Neural cell (in vitro differentiated cells): ENCODE measurements around the gene AFG3L2. TPM values are rescaled to one million over a fixed set of nuclear protein-coding genes. Genes with fewer than 3 reads are reported as not detected.
"Not testable (repeated sequence)": the region's sequence is repeated elsewhere in the genome, so short reads cannot be mapped to it uniquely, and the experiment has no call there.

Experiments
- H2AFZ ChIP-seq: fragments of 200-600, 300-800 bp; sonication (generic), shearing (Covaris generic); 2 replicates; pipeline ENCODE4 v1.6.0; 2014; ENCODE audit warnings: low read depth, mild to moderate bottlenecking, antibody characterized with exemption, low read length, moderate library complexity
- H3F3A ChIP-seq: fragments of 200-600 bp; shearing (Covaris generic); 2 replicates; pipeline ENCODE4 v1.6.1; 2016; ENCODE audit warnings: mild to moderate bottlenecking, moderate library complexity, mixed read lengths, antibody characterized with exemption, low read length; ENCODE audit not compliant: insufficient read depth, poor library complexity, severe bottlenecking
- H3K27ac ChIP-seq: fragments of 200-600, 300-800 bp; sonication (generic), shearing (Covaris generic); 2 replicates; pipeline ENCODE4 v1.5.1; 2014; ENCODE audit warnings: mild to moderate bottlenecking, low read length, moderate library complexity
- H3K27me3 ChIP-seq: fragments of 300-800, 200-600 bp; sonication (generic), shearing (Covaris generic); 2 replicates; pipeline ENCODE4 v1.6.0; 2014; ENCODE audit warnings: mild to moderate bottlenecking, low read depth, low read length, moderate library complexity; ENCODE audit not compliant: insufficient read depth
- H3K36me3 ChIP-seq: fragments of 300-800, 200-600 bp; sonication (generic), shearing (Covaris generic); 2 replicates; pipeline ENCODE4 v1.5.1; 2014; ENCODE audit warnings: mild to moderate bottlenecking, antibody characterized with exemption, low read length, moderate library complexity; ENCODE audit not compliant: insufficient read depth
- H3K4me2 ChIP-seq: fragments of 300-800, 200-600 bp; sonication (generic), shearing (Covaris generic); 2 replicates; pipeline ENCODE4 v1.6.0; 2014; ENCODE audit warnings: mild to moderate bottlenecking, low read length
- H3K4me3 ChIP-seq: fragments of 300-800, 200-600 bp; sonication (generic), shearing (Covaris generic); 2 replicates; pipeline ENCODE4 v1.5.1; 2014; ENCODE audit warnings: mild to moderate bottlenecking, low read length, moderate library complexity
- H3K79me2 ChIP-seq: fragments of 200-600 bp; shearing (Covaris generic); replicated peaks from 2 replicates; pipeline ENCODE4 v1.6.0; 2014; ENCODE audit warnings: mild to moderate bottlenecking, low read length, moderate library complexity; ENCODE audit not compliant: insufficient read depth
- H3K9ac ChIP-seq: fragments of 300-800, 200-600 bp; sonication (generic), shearing (Covaris generic); 2 replicates; pipeline ENCODE4 v1.6.1; 2016; ENCODE audit warnings: mild to moderate bottlenecking, low read length, mixed read lengths
- H3K9me2 ChIP-seq: fragments of 200-600 bp; shearing (Covaris generic); 2 replicates; pipeline ENCODE4 v1.6.1; 2016; ENCODE audit warnings: mild to moderate bottlenecking, low read length, mixed read lengths; ENCODE audit not compliant: insufficient read depth
- H3K9me3 ChIP-seq: fragments of 200-600, 300-800 bp; sonication (generic), shearing (Covaris generic); 2 replicates; pipeline ENCODE4 v1.6.1; 2016; ENCODE audit warnings: mild to moderate bottlenecking, mixed run types, low read length, moderate library complexity, mixed read lengths
- H4K20me1 ChIP-seq: fragments of 200-600 bp; shearing (Covaris generic); 2 replicates; pipeline ENCODE4 v1.6.1; 2016; ENCODE audit warnings: mild to moderate bottlenecking, mixed run types; ENCODE audit not compliant: insufficient read depth
- EP300 ChIP-seq: fragments of 450-650 bp; conservative IDR thresholded peaks from 2 replicates; pipeline ENCODE4 v1.6.1; 2014; ENCODE audit warnings: antibody characterized with exemption, mild to moderate bottlenecking, moderate library complexity; ENCODE audit not compliant: poor library complexity, severe bottlenecking
- EZH2 ChIP-seq: fragments of 200-600, 300-800 bp; shearing (Covaris generic), sonication (generic); IDR thresholded peaks from 2 replicates; pipeline ENCODE4 v1.6.1; 2014; ENCODE audit warnings: antibody characterized with exemption, low read length, borderline replicate concordance, mild to moderate bottlenecking; ENCODE audit not compliant: insufficient read depth, poor library complexity, severe bottlenecking
- MXI1 ChIP-seq: fragments of 450-650 bp; conservative IDR thresholded peaks from 2 replicates; pipeline ENCODE4 v1.6.1; 2014; ENCODE audit warnings: antibody characterized with exemption, mild to moderate bottlenecking; ENCODE audit not compliant: poor library complexity, severe bottlenecking
- POLR2AphosphoS5 ChIP-seq: IDR thresholded peaks from 2 replicates; pipeline ENCODE4 v1.6.1; 2012
- RAD21 ChIP-seq: fragments of 450-650 bp; conservative IDR thresholded peaks from 2 replicates; pipeline ENCODE4 v1.6.1; 2014; ENCODE audit warnings: antibody characterized with exemption, mild to moderate bottlenecking, moderate library complexity
- SMC3 ChIP-seq: fragments of 450-650 bp; conservative IDR thresholded peaks from 2 replicates; pipeline ENCODE4 v1.6.1; 2014; ENCODE audit warnings: antibody characterized with exemption, mild to moderate bottlenecking, moderate library complexity; ENCODE audit not compliant: poor library complexity
- TAF1 ChIP-seq: IDR thresholded peaks from 2 replicates; pipeline ENCODE4 v1.6.1; 2012; ENCODE audit warnings: low read depth
- polyA plus RNA-seq: library from polyadenylated mRNA; depleted of rRNA; stranded (reverse); fragments of >200 nt; gene quantifications from 2 replicates; pipeline ENCODE4 v1.2.3, GENCODE V29; 2014
- TF ChIP-seq, protein P1 (sequence below): fragments of 450-650 bp; IDR thresholded peaks from 2 replicates; pipeline ENCODE4 v1.5.1; 2014; ENCODE audit warnings: antibody characterized with exemption, mild to moderate bottlenecking, moderate library complexity; ENCODE audit not compliant: poor library complexity, severe bottlenecking
- TF ChIP-seq, protein P2 (sequence below): IDR thresholded peaks from 2 replicates; pipeline ENCODE4 v1.6.1; 2012; ENCODE audit warnings: borderline replicate concordance

Gene AFG3L2
- polyA plus RNA-seq, 1 donor from 2014 or later: 49.4 TPM

DNA sequence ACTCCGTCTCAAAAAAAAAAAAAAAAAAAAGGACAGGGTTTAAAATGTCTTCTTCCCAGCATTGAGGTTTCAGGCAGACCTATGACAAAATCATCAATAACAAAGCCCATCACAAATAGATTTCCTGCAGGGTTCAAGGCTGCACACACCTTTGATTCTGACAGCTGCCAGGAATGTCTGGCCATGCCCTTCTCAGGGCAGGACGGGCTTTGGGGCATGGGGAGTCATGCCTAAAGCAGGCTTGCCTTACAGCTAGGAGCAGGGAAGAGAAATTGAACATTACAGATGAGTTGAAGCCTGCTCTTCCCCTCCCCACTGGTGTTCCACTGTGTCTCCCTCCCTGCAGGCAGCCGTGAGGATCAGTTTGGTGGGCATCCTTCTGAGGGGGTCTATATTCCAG, 34.4 kb upstream of the AFG3L2 start:
- Histone ChIP-seq H3F3A (no peaks in the 10 kb centered on the region), H3K27ac (no peak overlapping the region), H3K9me2 (no peaks in the 10 kb centered on the region), H3K4me3 (no peak overlapping the region), H3K27me3 (peaks cover 7% of the 10 kb centered on the region), H4K20me1 (no peaks in the 10 kb centered on the region), H3K9me3 (no peaks in the 10 kb centered on the region), H3K9ac (no peak overlapping the region), H3K79me2 (no peaks in the 10 kb centered on the region), H3K4me2 (no peak overlapping the region), H2AFZ (no peak overlapping the region), H3K36me3 (no peaks in the 10 kb centered on the region)
- TF ChIP-seq, protein P1, sequence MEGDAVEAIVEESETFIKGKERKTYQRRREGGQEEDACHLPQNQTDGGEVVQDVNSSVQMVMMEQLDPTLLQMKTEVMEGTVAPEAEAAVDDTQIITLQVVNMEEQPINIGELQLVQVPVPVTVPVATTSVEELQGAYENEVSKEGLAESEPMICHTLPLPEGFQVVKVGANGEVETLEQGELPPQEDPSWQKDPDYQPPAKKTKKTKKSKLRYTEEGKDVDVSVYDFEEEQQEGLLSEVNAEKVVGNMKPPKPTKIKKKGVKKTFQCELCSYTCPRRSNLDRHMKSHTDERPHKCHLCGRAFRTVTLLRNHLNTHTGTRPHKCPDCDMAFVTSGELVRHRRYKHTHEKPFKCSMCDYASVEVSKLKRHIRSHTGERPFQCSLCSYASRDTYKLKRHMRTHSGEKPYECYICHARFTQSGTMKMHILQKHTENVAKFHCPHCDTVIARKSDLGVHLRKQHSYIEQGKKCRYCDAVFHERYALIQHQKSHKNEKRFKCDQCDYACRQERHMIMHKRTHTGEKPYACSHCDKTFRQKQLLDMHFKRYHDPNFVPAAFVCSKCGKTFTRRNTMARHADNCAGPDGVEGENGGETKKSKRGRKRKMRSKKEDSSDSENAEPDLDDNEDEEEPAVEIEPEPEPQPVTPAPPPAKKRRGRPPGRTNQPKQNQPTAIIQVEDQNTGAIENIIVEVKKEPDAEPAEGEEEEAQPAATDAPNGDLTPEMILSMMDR: no peak
- TF ChIP-seq EP300 (no peak), RAD21 (no peak), SMC3 (no peak), POLR2AphosphoS5 (no peak), MXI1 (no peak)
- TF ChIP-seq, protein P2, sequence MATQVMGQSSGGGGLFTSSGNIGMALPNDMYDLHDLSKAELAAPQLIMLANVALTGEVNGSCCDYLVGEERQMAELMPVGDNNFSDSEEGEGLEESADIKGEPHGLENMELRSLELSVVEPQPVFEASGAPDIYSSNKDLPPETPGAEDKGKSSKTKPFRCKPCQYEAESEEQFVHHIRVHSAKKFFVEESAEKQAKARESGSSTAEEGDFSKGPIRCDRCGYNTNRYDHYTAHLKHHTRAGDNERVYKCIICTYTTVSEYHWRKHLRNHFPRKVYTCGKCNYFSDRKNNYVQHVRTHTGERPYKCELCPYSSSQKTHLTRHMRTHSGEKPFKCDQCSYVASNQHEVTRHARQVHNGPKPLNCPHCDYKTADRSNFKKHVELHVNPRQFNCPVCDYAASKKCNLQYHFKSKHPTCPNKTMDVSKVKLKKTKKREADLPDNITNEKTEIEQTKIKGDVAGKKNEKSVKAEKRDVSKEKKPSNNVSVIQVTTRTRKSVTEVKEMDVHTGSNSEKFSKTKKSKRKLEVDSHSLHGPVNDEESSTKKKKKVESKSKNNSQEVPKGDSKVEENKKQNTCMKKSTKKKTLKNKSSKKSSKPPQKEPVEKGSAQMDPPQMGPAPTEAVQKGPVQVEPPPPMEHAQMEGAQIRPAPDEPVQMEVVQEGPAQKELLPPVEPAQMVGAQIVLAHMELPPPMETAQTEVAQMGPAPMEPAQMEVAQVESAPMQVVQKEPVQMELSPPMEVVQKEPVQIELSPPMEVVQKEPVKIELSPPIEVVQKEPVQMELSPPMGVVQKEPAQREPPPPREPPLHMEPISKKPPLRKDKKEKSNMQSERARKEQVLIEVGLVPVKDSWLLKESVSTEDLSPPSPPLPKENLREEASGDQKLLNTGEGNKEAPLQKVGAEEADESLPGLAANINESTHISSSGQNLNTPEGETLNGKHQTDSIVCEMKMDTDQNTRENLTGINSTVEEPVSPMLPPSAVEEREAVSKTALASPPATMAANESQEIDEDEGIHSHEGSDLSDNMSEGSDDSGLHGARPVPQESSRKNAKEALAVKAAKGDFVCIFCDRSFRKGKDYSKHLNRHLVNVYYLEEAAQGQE: no peak

DNA sequence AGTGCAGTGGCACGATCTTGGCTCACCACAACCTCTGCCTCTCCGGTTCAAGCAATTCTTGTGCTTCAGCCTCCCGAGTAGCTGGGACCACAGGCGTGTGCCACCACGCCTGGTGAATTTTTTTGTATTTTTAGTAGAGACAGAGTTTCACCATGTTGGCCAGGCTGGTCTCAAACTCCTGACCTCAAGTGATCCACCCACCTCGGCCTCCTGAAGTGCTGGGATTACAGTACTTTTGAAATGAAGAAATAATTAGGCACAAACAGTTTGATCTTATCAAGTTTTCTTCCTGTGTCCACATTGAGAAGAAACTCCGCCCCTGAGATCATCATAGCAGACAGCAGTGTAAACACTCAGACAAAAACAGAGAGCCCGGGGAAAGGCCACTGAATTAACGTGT, 33.7 kb upstream of the AFG3L2 start:
- H3K9me2 ChIP-seq, H3K4me2 ChIP-seq, H2AFZ ChIP-seq, H3F3A ChIP-seq, H3K36me3 ChIP-seq, H3K79me2 ChIP-seq, H4K20me1 ChIP-seq, H3K4me3 ChIP-seq, H3K9ac ChIP-seq, H3K27me3 ChIP-seq, H3K27ac ChIP-seq, H3K9me3 ChIP-seq: not testable (repeated sequence)

DNA sequence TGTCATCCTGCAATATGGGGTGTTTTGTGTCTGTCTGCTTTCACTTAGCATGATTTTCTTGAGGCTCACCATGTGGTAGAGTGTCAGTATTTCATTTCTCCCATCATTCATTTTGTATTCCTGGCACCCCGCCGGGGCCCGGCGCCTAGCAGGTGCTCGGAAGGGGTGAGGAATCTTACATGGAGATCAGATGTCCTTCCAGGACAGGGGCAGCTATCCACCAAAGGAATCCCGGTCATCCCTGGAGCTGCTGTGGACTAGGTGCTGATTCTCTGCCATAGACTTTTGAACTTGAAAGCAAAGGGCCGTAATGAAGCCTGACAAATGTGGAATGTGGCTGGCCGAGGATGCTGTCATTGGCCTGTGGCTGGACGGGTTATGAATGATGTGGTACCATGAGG, 33.1 kb upstream of the AFG3L2 start:
- H4K20me1 ChIP-seq: no peaks in the 10 kb centered on the region
- no peaks in the 10 kb centered on the region for H3K36me3 ChIP-seq
- no peaks in the 10 kb centered on the region for H3K9me3 ChIP-seq
- no peak overlapping the region for H3K4me3 ChIP-seq
- TF ChIP-seq, protein P2: no peak
- TF ChIP-seq EZH2: no peak
- TF ChIP-seq SMC3: no peak
- TF ChIP-seq MXI1: no peak
- no peak for TF ChIP-seq RAD21
- TF ChIP-seq, protein P1: no peak
- TF ChIP-seq POLR2AphosphoS5: no peak
- no peak for TF ChIP-seq EP300
- TF ChIP-seq TAF1: no peak
- H3K4me2 ChIP-seq: no peak overlapping the region
- H3K27ac ChIP-seq: no peak overlapping the region
- no peak overlapping the region for H2AFZ ChIP-seq
- no peaks in the 10 kb centered on the region for H3K79me2 ChIP-seq
- H3K27me3 ChIP-seq: peaks cover 7% of the 10 kb centered on the region
- no peak overlapping the region for H3K9ac ChIP-seq
- no peaks in the 10 kb centered on the region for H3K9me2 ChIP-seq
- no peaks in the 10 kb centered on the region for H3F3A ChIP-seq
